ENCODE results near the gene CFAP45. TPM values are rescaled to one million over a fixed set of nuclear protein-coding genes. Genes with fewer than 3 reads are reported as not detected.
"Not testable (repeated sequence)": the region's sequence is repeated elsewhere in the genome, so short reads cannot be mapped to it uniquely, and the experiment has no call there.

Gene CFAP45
- polyA plus RNA-seq, 1 donor: 0.30 TPM

DNA sequence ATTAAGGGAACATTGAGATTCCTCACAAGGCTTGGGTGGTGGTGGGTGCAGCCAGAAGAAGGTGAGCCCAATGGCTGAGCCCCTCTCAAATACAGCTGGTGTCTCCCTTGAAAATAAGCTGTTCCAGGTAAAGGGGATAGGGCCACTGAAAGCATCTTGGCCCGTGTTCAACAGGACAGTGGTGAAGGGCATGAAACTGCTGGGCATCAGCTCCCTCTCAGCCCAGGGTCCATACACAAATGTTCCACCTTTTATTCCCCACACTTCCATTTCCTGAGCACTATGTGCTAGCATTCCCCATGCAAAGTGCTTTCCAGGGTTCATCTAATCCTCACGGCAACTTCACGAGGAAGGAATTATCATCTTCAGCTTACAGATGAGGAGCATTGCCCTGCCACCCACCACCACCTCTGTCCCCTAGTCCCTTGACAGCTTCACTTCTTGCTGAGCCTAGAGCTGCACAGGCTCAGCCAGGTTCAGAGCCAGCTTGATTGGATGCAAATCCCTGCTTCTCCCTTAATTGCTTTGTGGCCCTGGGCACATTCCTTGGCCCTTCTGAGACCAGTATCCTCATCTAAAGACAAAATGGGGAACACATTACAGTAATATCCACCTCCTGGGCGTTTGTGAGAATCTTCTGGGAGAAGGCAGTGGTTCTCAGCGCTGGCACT is 15.7 kb upstream of the CFAP45 start:
- Histone ChIP-seq H3K4me1 (ENCODE audit: control insufficient read depth, insufficient read depth, low read length) (peaks cover 43% of the 10 kb centered on the region), H3K9me3 (ENCODE audit: control insufficient read depth, low read depth, low read length) (no peaks in the 10 kb centered on the region)

DNA sequence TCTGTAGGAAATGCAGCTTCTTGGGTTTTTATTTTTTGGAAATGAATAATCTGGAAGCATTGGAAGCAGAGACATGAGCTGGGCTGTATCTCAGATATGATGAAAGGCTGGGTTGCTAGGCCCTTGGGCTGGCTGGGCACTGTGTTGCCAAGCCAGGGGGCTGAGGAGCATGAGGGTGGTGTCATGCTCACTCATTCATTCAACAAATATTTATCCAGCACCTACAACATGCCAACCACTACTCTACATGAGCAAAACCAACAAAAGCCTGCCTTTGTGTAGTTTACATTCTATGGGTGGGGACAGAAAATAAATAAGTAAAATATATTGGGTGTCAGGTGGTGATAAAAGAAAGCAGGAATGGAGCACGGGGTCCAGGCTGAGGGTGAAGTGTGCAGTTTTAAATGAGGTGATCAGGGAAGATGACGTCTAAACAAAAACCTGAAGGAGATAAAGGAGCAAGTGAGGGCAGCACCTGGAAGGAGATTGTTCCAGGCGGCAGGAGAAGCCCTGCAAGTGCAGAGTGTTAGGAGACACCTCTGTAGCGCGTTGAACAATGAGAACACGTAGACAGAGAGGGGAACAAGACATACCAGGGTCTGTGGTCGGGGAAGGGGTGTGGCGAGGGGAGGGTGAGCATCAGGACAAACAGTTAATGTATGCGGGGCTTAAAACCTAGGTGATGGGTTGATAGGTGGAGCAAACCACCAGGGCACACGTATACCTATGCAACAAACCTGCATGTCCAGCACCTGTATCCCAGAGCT is 14.5 kb upstream of the CFAP45 start:
- no peak overlapping the region for H3K27ac ChIP-seq (ENCODE audit: low read length)
- H3K4me1 ChIP-seq (ENCODE audit: control insufficient read depth, insufficient read depth, low read length): peaks cover 55% of the 10 kb centered on the region
- H3K4me3 ChIP-seq (ENCODE audit: low read length): no peak overlapping the region
- no peaks in the 10 kb centered on the region for H3K27me3 ChIP-seq (ENCODE audit: control insufficient read depth, insufficient read depth, low read length)
- no peaks in the 10 kb centered on the region for H3K9me3 ChIP-seq (ENCODE audit: control insufficient read depth, low read depth, low read length)
- H3K36me3 ChIP-seq (ENCODE audit: control insufficient read depth, insufficient read depth, low read length): peaks cover 23% of the 10 kb centered on the region
- no peak for DNase-seq
- 65% methylated on average over 3 of the region's 10 CpGs for WGBS (ENCODE audit: insufficient coverage, low lambda C conversion rate)

More for the DNA sequence above, 15.7 kb upstream of the CFAP45 start:
- H3K27me3 ChIP-seq (ENCODE audit: control insufficient read depth, insufficient read depth, low read length): no peaks in the 10 kb centered on the region
- H3K4me3 ChIP-seq (ENCODE audit: low read length): no peak overlapping the region
- WGBS (ENCODE audit: insufficient coverage, low lambda C conversion rate): 80% methylated on average over 1 of the region's 5 CpGs
- H3K27ac ChIP-seq (ENCODE audit: low read length): peak overlapping the region; percentile 30
- no peak for DNase-seq
- H3K36me3 ChIP-seq (ENCODE audit: control insufficient read depth, insufficient read depth, low read length): peaks cover 36% of the 10 kb centered on the region

DNA sequence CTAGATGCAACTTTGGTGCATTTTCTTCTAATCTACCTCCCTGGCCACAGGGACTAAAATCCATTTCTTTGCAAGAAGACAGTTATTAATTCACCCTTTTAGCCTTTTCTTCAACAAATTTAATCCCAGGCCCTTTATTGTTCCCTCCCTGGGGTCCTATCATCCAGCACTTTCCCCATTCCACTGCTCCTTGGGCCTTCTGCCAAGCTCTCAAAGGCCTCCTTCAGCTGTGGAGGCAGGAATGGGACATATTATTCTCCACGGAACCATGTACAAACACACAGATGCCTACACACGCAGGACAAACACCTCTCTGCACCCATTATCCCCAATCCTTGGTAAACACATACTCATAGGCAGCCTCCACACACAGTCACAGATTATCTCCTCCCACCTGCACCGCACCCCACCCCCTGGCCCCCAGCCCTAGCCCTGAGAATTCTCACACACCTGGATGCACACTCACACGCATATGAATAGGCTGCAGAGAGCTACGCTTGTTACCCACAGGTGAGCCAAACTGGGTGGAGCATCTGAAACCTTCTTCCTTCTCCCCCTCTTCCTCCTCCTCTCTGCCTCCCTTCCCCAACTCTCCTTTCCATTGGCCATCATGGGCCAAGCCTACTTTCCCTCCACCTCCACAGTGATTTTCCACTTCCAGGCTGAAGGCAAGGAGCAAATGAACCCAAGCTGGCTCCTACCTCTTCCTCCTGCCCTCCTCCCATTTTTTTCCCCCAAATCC is 13.7 kb upstream of the CFAP45 start:
- Histone ChIP-seq H3K27me3 (ENCODE audit: control insufficient read depth, insufficient read depth, low read length) (no peaks in the 10 kb centered on the region), H3K36me3 (ENCODE audit: control insufficient read depth, insufficient read depth, low read length) (peaks cover 15% of the 10 kb centered on the region), H3K4me3 (ENCODE audit: low read length) (no peak overlapping the region), H3K4me1 (ENCODE audit: control insufficient read depth, insufficient read depth, low read length) (peaks cover 61% of the 10 kb centered on the region), H3K9me3 (ENCODE audit: control insufficient read depth, low read depth, low read length) (no peaks in the 10 kb centered on the region), H3K27ac (ENCODE audit: low read length) (no peak overlapping the region)
- no peak for DNase-seq
- no CpG with 5 or more reads among the region's 5 CpGs for WGBS (ENCODE audit: insufficient coverage, low lambda C conversion rate)

DNA sequence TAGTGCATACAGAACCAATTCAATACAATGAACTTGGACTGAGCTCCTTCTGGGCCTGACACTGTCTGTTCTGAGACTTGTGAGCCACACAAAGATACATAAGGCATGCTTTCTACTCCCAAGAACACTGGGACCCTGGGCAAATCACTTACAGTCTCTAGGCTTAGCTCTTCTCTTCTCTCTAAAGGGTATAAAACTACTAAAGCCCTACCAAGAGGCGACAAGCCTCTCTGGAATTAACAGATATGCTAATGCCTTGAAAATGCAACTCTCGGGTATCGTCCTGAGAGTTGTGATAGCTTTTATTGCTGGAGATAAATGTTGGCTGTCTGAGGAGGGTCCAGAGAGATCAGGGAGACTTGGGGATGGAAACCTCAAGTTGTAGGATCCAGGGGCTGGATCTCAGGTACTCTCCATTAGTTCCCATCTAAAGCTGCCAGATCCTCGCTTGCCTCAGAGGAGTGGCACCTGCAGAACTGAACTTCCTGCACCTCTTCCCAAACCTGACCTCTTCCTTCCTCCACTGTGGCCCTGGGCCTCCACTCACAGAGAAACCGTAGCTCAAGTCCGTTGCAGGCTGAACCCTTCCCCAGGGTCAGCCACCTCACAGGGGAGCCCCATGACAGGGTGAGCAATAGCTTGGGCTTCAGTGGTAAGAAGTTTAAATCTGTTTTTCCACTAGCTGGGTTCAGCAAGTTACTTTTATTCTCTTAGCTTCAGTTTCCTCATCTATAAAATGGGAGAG is 11.5 kb upstream of the CFAP45 start:
- no peaks in the 10 kb centered on the region for H3K27me3 ChIP-seq (ENCODE audit: control insufficient read depth, insufficient read depth, low read length)
- no peaks in the 10 kb centered on the region for H3K9me3 ChIP-seq (ENCODE audit: control insufficient read depth, low read depth, low read length)
- no peak overlapping the region for H3K4me3 ChIP-seq (ENCODE audit: low read length)
- no peaks in the 10 kb centered on the region for H3K36me3 ChIP-seq (ENCODE audit: control insufficient read depth, insufficient read depth, low read length)
- no peak overlapping the region for H3K27ac ChIP-seq (ENCODE audit: low read length)
- peaks cover 59% of the 10 kb centered on the region for H3K4me1 ChIP-seq (ENCODE audit: control insufficient read depth, insufficient read depth, low read length)
- peak in 1 of 2 donors; percentile 47 for DNase-seq
- WGBS (ENCODE audit: insufficient coverage, low lambda C conversion rate): no CpG with 5 or more reads among the region's 6 CpGs

DNA sequence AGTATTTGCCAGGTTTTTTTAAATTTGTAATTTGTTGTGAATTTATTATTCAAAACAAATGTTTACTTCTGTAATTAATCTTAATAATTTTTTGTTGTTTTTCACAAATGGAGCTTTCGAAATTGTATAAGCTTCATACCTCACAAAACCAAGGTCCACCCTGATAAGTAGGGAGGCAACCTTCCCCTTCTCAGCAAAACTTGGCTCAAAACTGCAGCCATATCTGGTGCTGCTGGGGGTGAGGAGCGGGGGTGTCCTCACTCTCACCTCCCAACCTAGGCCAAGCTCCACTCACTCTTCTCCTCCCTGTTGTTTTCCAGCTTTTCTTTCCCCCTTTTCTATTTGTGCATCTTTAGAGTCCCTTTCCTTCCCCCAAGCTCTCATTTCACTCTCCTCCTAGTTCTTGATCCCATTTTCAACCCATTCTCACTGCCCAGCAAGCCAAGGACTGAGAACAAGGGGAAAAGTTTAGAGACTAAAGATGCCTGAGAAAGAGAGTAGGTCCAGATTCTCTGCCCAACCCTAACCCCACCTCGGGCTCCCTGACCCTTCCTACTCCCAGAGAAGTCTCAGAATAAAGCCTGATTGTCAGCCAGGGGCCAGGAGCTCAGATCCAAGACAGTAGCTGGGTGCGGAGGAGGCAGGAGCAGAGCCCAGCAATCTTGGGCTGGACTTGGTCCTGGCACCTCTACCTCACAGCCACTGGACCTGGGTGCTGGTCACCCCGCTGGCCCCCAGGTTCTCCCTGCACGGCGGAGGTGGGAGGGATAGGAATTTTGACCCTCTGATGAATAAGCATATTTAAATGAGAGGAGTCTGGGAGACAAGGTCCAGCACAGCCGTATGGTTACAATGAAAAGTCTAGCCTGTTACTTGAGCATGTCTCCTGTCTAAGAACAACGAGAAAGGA is 8.3 kb upstream of the CFAP45 start:
- Histone ChIP-seq H3K4me1 (ENCODE audit: control insufficient read depth, insufficient read depth, low read length) (peaks cover 46% of the 10 kb centered on the region), H3K36me3 (ENCODE audit: control insufficient read depth, insufficient read depth, low read length) (no peaks in the 10 kb centered on the region), H3K27me3 (ENCODE audit: control insufficient read depth, insufficient read depth, low read length) (no peaks in the 10 kb centered on the region), H3K4me3 (ENCODE audit: low read length) (no peak overlapping the region), H3K27ac (ENCODE audit: low read length) (peak overlapping the region; percentile 24), H3K9me3 (ENCODE audit: control insufficient read depth, low read depth, low read length) (no peaks in the 10 kb centered on the region)
- WGBS (ENCODE audit: insufficient coverage, low lambda C conversion rate): 33% methylated on average over 1 of the region's 9 CpGs
- peak in 1 of 2 donors; percentile 68 for DNase-seq

DNA sequence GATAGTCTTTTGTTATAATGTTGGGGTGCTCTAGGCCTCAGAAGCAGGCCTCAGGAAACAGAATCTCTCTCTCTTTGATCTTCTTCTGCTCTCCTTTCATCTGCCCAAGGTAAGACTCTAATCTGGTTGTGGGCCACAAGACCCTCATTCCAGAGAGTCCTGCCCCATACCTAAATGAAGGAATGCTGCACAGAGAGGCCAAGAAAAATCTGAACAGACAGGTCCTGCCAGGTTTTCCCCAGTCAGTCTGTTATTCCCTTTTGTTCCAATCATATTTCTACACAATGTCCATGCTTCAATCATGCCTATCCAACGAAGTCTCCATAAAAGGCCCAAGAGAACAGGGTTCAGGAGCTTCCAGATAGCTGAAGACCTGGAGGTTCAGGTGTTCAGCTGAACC is 7.0 kb upstream of the CFAP45 start:
- Histone ChIP-seq H3K9me3 (ENCODE audit: control insufficient read depth, low read depth, low read length) (no peaks in the 10 kb centered on the region), H3K27me3 (ENCODE audit: control insufficient read depth, insufficient read depth, low read length) (no peaks in the 10 kb centered on the region), H3K4me1 (ENCODE audit: control insufficient read depth, insufficient read depth, low read length) (peaks cover 46% of the 10 kb centered on the region), H3K4me3 (ENCODE audit: low read length) (no peak overlapping the region), H3K36me3 (ENCODE audit: control insufficient read depth, insufficient read depth, low read length) (no peaks in the 10 kb centered on the region), H3K27ac (ENCODE audit: low read length) (no peak overlapping the region)
- DNase-seq: no peak
- WGBS (ENCODE audit: insufficient coverage, low lambda C conversion rate): no CpG with 5 or more reads among the region's 1 CpG

DNA sequence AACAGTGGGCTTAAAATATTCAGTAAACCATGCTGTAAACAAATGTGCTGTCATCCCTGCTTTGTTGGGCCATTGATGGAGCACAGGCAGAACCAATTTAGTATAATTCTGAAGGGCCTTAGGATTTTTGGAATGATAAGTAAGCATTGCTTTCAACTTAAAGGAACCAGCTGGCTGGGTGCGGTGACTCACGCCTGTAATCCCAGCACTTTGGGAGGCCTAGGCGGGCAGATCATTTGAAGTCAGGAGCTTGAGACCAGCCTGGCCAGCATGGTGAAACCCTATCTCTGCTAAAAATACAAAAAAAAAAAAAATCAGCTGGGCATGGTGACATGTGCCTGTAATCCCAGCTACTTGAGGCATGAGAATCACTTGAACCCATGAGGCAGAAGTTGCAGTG is 4.1 kb upstream of the CFAP45 start:
- H3K27me3 ChIP-seq (ENCODE audit: control insufficient read depth, insufficient read depth, low read length); H3K4me3 ChIP-seq (ENCODE audit: low read length); H3K36me3 ChIP-seq (ENCODE audit: control insufficient read depth, insufficient read depth, low read length); H3K9me3 ChIP-seq (ENCODE audit: control insufficient read depth, low read depth, low read length); H3K27ac ChIP-seq (ENCODE audit: low read length); DNase-seq: not testable (repeated sequence)
- no CpG with 5 or more reads among the region's 3 CpGs for WGBS (ENCODE audit: insufficient coverage, low lambda C conversion rate)
- peaks cover 35% of the 10 kb centered on the region for H3K4me1 ChIP-seq (ENCODE audit: control insufficient read depth, insufficient read depth, low read length)

DNA sequence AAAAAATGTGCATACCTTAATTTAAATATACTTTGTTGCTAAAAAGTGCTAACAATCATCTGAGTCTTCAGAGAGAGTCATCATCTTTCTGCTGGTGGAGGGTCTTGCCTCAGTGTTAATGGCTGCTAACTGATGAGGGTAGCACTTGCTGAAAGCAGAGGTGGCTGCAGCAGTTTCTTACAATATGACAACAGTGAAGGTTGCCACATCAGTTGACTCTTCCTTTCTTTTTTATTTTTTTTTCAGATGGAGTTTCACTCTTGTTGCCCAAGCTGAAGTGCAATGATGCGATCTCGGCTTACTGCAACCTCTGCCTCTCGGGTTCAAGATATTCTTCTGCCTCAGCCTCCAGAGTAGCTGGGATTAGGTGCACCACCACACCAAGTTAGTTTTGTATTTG is 2.6 kb upstream of the CFAP45 start:
- Histone ChIP-seq H3K4me1 (ENCODE audit: control insufficient read depth, insufficient read depth, low read length) (peaks cover 31% of the 10 kb centered on the region), H3K27me3 (ENCODE audit: control insufficient read depth, insufficient read depth, low read length) (no peaks in the 10 kb centered on the region), H3K9me3 (ENCODE audit: control insufficient read depth, low read depth, low read length) (no peaks in the 10 kb centered on the region), H3K4me3 (ENCODE audit: low read length) (no peak overlapping the region), H3K36me3 (ENCODE audit: control insufficient read depth, insufficient read depth, low read length) (no peaks in the 10 kb centered on the region), H3K27ac (ENCODE audit: low read length) (no peak overlapping the region)
- no peak for DNase-seq
- WGBS (ENCODE audit: insufficient coverage, low lambda C conversion rate): 88% methylated on average over 2 of the region's 3 CpGs

DNA sequence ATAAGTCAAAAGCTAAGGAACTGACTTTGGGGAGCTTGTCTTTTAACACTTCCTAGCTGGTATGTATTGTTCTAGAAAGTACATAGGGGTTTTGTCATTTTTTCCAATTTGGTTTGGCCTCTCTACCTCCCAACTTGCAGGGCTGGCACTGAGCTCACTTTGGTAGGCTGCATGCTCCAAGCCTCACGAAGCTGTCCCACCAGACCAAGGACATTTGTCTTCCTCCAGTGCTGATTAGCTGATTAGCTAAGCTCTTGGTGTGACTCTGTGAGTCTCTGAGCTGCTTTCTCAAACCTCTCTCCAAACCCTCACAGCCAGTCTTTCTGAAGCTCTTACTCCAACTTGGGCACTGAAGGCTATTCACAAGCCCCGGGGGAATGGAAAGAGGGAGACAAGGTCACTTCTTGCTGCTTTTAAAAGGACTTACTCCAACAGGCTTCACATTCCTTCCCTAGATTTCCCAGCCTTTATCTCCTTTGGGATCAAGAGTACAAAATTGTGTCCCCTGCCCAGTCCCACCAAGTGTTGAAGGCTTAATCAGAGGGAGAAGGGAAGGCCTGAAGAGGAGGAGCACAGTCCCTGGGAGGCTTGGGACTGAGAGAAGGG is 893 bp upstream of the CFAP45 start:
- no peak overlapping the region for H3K27ac ChIP-seq (ENCODE audit: low read length)
- no peak for DNase-seq

More for the DNA sequence above, 893 bp upstream of the CFAP45 start:
- no peak overlapping the region for H3K4me3 ChIP-seq (ENCODE audit: low read length)
- H3K36me3 ChIP-seq (ENCODE audit: control insufficient read depth, insufficient read depth, low read length): no peaks in the 10 kb centered on the region
- no peaks in the 10 kb centered on the region for H3K27me3 ChIP-seq (ENCODE audit: control insufficient read depth, insufficient read depth, low read length)
- no peaks in the 10 kb centered on the region for H3K9me3 ChIP-seq (ENCODE audit: control insufficient read depth, low read depth, low read length)
- WGBS (ENCODE audit: insufficient coverage, low lambda C conversion rate): 40% methylated on average over 1 of the region's 2 CpGs
- peaks cover 24% of the 10 kb centered on the region for H3K4me1 ChIP-seq (ENCODE audit: control insufficient read depth, insufficient read depth, low read length)
